K562 (cell line): ENCODE results near the gene SBK3. TPM values are rescaled to one million over a fixed set of nuclear protein-coding genes. Genes with fewer than 3 reads are reported as not detected.

Experiments used
- ATF1 ChIP-seq, 2 experiments: fragments of 450-650 bp in 1 of 2; IDR thresholded peaks; 2 replicates each; pipeline ENCODE4 v1.6.1; 2016; ENCODE audit warnings: missing compliant biosample characterization in 1 of 2, missing genetic modification characterization in 1 of 2
- ATF7 ChIP-seq: fragments of 450-650 bp; IDR thresholded peaks from 2 replicates; pipeline ENCODE4 v1.7.1; 2014; ENCODE audit warnings: mild to moderate bottlenecking, moderate library complexity
- E2F5 ChIP-seq: sonication (generic); formaldehyde crosslinking; IDR thresholded peaks from 2 replicates; pipeline ENCODE4 v1.8.0; 2022; ENCODE audit warnings: mild to moderate bottlenecking, missing genetic modification reagents
- FOSL1 ChIP-seq: fragments of 200-800 bp; sonication (Bioruptor generic); conservative IDR thresholded peaks from 2 replicates; pipeline ENCODE4 v1.6.1; 2016; ENCODE audit warnings: missing genetic modification characterization, missing compliant biosample characterization
- HDAC1 ChIP-seq, 2 experiments: fragments of 450-650 bp; IDR thresholded peaks; 2 replicates each; pipeline ENCODE4 v1.6.1; 2016 to 2017; ENCODE audit warnings: inconsistent platforms in 1 of 2, mild to moderate bottlenecking in 1 of 2, moderate library complexity in 1 of 2
- HDGF ChIP-seq: fragments of 450-650 bp; IDR thresholded peaks from 2 replicates; pipeline ENCODE4 v1.6.1; 2016
- JUND ChIP-seq, 2 experiments: IDR thresholded peaks; 2 replicates in 1 of 2; 3 replicates in 1 of 2; pipeline ENCODE4 v1.6.1; 2011; ENCODE audit warnings: borderline replicate concordance in 2 of 2, low read depth in 2 of 2, low read length in 2 of 2, improper control_type of control experiment in 1 of 2, missing biosample characterization in 1 of 2, missing genetic modification characterization in 1 of 2, missing genetic modification reagents in 1 of 2
- LARP7 ChIP-seq: fragments of 450-650 bp; IDR thresholded peaks from 2 replicates; pipeline ENCODE4 v1.6.1; 2016
- TEAD1 ChIP-seq, 2 experiments: fragments of 450-650 bp in 1 of 2; sonication (generic) in 1 of 2; formaldehyde crosslinking; IDR thresholded peaks; 2 replicates each; pipeline versions ENCODE4 v1.4.0 to v1.8.0; 2020 to 2022; ENCODE audit warnings: mild to moderate bottlenecking in 2 of 2, missing genetic modification reagents in 1 of 2
- ZC3H4 ChIP-seq: sonication (generic); formaldehyde crosslinking; IDR thresholded peaks from 2 replicates; pipeline ENCODE4 v1.9.0; 2021; ENCODE audit warnings: missing genetic modification reagents, borderline replicate concordance
- ZNF12 ChIP-seq: sonication (generic); formaldehyde crosslinking; IDR thresholded peaks from 2 replicates; pipeline ENCODE4 v1.4.0; 2020; ENCODE audit warnings: mild to moderate bottlenecking, missing genetic modification reagents
- ZNF707 ChIP-seq: fragments of 250-450 bp; sonication (Bioruptor Pico); conservative IDR thresholded peaks from 2 replicates; pipeline ENCODE4 v1.8.0; 2022; ENCODE audit warnings: inconsistent platforms, mild to moderate bottlenecking, moderate library complexity
- polyA plus RNA-seq, 8 experiments: library from polyadenylated mRNA; depleted of rRNA in 4 of 8; stranded (reverse) in 5 of 8; unstranded in 3 of 8; fragments of >200 nt; fragmentation: Nextera tagmentation in 2 of 8; fragmentation: Illumina TruSeq in 1 of 8; extraction: Ambion mirVana in 2 of 8; extraction: Trizol in 1 of 8; gene quantifications; 2 replicates each; pipeline versions ENCODE4 v1.2.1 to v1.2.3, GENCODE V29; 2011 to 2014; ENCODE audit warnings: inconsistent platforms in 1 of 8, missing spikeins in 1 of 8
- total RNA-seq, 7 experiments: library from RNA; depleted of rRNA in 6 of 7; stranded (reverse); fragments of >200 nt in 6 of 7; fragmentation: Illumina TruSeq in 2 of 7; extraction: Trizol in 2 of 7; gene quantifications; 2 replicates each; pipeline versions ENCODE4 v1.2.1 to v1.2.3, GENCODE V29; 2011 to 2021; ENCODE audit warnings: low replicate concordance in 1 of 7
- TF ChIP-seq, protein P1 (sequence below): fragments of 450-650 bp; IDR thresholded peaks from 2 replicates; pipeline ENCODE4 v1.6.1; 2018; ENCODE audit warnings: mild to moderate bottlenecking, low read depth; ENCODE audit not compliant: partially characterized antibody
- TF ChIP-seq, protein P2 (sequence below): fragments of 450-650 bp; IDR thresholded peaks from 2 replicates; pipeline ENCODE4 v1.6.1; 2016; ENCODE audit warnings: missing biosample characterization, missing genetic modification characterization
- TF ChIP-seq, protein P3 (sequence below): sonication (generic); formaldehyde crosslinking; IDR thresholded peaks from 2 replicates; pipeline ENCODE4 v1.8.1; 2022; ENCODE audit warnings: missing genetic modification reagents
- TF ChIP-seq, protein P4 (sequence below), 2 experiments: fragments of 450-650 bp; IDR thresholded peaks; 2 replicates each; pipeline ENCODE4 v1.6.1; 2018; ENCODE audit warnings: mild to moderate bottlenecking in 2 of 2, low read depth in 1 of 2; ENCODE audit not compliant: partially characterized antibody in 2 of 2

Gene SBK3
- total and polyA plus RNA-seq, 9 of the 15 experiments (the other 6 are each of a cell fraction or from before 2014, with no cell fraction given) = 0.11 to 0.43 (median 0.13) TPM; not detected in 6

- TF ChIP-seq, protein P1, sequence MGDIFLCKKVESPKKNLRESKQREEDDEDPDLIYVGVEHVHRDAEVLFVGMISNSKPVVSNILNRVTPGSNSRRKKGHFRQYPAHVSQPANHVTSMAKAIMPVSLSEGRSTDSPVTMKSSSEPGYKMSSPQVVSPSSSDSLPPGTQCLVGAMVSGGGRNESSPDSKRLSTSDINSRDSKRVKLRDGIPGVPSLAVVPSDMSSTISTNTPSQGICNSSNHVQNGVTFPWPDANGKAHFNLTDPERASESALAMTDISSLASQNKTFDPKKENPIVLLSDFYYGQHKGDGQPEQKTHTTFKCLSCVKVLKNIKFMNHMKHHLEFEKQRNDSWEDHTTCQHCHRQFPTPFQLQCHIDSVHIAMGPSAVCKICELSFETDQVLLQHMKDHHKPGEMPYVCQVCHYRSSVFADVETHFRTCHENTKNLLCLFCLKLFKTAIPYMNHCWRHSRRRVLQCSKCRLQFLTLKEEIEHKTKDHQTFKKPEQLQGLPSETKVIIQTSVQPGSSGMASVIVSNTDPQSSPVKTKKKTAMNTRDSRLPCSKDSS = no peak
- no peak for TF ChIP-seq E2F5 (CRISPR knock-in tag)
- 0 out of 2 replicates have a peak, but pooled peaks have one; percentile 53 for TF ChIP-seq ZC3H4
- 0 out of 2 replicates have a peak, but pooled peaks have one; percentile 76 for TF ChIP-seq HDGF
- TF ChIP-seq FOSL1 = peak; percentile 78
- no peak for TF ChIP-seq ZNF707 (CRISPR knock-in tag)
- peak; percentile 79; the same call in 1 of the 2 replicates for TF ChIP-seq JUND (IDR thresholded peaks at IDR 0.05; ENCODE audit: borderline replicate concordance, low read depth, low read length)
- peak; percentile 75; the same call in 2 of the 3 replicates for TF ChIP-seq JUND (tag; IDR thresholded peaks at IDR 0.05; ENCODE audit: borderline replicate concordance, low read depth, low read length)
- TF ChIP-seq ATF7 = peak; percentile 91; the same call in 1 of the 2 replicates
- TF ChIP-seq LARP7 = peak; percentile 44; the same call in 1 of the 2 replicates
- TF ChIP-seq, protein P2, sequence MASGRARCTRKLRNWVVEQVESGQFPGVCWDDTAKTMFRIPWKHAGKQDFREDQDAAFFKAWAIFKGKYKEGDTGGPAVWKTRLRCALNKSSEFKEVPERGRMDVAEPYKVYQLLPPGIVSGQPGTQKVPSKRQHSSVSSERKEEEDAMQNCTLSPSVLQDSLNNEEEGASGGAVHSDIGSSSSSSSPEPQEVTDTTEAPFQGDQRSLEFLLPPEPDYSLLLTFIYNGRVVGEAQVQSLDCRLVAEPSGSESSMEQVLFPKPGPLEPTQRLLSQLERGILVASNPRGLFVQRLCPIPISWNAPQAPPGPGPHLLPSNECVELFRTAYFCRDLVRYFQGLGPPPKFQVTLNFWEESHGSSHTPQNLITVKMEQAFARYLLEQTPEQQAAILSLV (tag) = 0 out of 2 replicates have a peak, but pooled peaks have one; percentile 33
- no peak for TF ChIP-seq ZNF12 (CRISPR knock-in tag)
- TF ChIP-seq, protein P3, sequence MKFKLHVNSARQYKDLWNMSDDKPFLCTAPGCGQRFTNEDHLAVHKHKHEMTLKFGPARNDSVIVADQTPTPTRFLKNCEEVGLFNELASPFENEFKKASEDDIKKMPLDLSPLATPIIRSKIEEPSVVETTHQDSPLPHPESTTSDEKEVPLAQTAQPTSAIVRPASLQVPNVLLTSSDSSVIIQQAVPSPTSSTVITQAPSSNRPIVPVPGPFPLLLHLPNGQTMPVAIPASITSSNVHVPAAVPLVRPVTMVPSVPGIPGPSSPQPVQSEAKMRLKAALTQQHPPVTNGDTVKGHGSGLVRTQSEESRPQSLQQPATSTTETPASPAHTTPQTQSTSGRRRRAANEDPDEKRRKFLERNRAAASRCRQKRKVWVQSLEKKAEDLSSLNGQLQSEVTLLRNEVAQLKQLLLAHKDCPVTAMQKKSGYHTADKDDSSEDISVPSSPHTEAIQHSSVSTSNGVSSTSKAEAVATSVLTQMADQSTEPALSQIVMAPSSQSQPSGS (CRISPR knock-in tag) = peak; percentile 74; the same call in 1 of the 2 replicates
- peak in 1 of 2 experiments; percentile 65; a peak in 1 of 4 replicates for TF ChIP-seq HDAC1 (IDR thresholded peaks at IDR 0.05)
- TF ChIP-seq ATF1 (CRISPR knock-in tag; IDR thresholded peaks at IDR 0.05) = no peak
- peak; percentile 81 for TF ChIP-seq ATF1 (tag; IDR thresholded peaks at IDR 0.05)
- 0 out of 4 replicates have a peak, but pooled peaks of 1 of the 2 experiments have one; percentile 36 for TF ChIP-seq TEAD1 (CRISPR knock-in tag; IDR thresholded peaks at IDR 0.05)
- TF ChIP-seq, protein P4, sequence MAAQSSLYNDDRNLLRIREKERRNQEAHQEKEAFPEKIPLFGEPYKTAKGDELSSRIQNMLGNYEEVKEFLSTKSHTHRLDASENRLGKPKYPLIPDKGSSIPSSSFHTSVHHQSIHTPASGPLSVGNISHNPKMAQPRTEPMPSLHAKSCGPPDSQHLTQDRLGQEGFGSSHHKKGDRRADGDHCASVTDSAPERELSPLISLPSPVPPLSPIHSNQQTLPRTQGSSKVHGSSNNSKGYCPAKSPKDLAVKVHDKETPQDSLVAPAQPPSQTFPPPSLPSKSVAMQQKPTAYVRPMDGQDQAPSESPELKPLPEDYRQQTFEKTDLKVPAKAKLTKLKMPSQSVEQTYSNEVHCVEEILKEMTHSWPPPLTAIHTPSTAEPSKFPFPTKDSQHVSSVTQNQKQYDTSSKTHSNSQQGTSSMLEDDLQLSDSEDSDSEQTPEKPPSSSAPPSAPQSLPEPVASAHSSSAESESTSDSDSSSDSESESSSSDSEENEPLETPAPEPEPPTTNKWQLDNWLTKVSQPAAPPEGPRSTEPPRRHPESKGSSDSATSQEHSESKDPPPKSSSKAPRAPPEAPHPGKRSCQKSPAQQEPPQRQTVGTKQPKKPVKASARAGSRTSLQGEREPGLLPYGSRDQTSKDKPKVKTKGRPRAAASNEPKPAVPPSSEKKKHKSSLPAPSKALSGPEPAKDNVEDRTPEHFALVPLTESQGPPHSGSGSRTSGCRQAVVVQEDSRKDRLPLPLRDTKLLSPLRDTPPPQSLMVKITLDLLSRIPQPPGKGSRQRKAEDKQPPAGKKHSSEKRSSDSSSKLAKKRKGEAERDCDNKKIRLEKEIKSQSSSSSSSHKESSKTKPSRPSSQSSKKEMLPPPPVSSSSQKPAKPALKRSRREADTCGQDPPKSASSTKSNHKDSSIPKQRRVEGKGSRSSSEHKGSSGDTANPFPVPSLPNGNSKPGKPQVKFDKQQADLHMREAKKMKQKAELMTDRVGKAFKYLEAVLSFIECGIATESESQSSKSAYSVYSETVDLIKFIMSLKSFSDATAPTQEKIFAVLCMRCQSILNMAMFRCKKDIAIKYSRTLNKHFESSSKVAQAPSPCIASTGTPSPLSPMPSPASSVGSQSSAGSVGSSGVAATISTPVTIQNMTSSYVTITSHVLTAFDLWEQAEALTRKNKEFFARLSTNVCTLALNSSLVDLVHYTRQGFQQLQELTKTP (IDR thresholded peaks at IDR 0.05; ENCODE audit: low read depth in 1 of 2, partially characterized antibody in 2 of 2) = no peak
These were observed 25.7 kb downstream of the SBK3 start (continued) for GRCh38 chr19:55519451-55520311.
